Loucy (cell line): ENCODE data around the gene INSIG2.

Source experiments
- H2AFZ ChIP-seq: fragments of 200-600 bp; sonication (generic); 2 replicates; pipeline ENCODE4 v1.6.0; 2016; ENCODE audit warnings: antibody characterized with exemption, mild to moderate bottlenecking, low read length, moderate library complexity
- H3F3A ChIP-seq: fragments of 200-600 bp; 2 replicates; pipeline ENCODE4 v1.6.0; 2016; ENCODE audit warnings: antibody characterized with exemption, low read depth, mild to moderate bottlenecking
- H3K27me3 ChIP-seq: fragments of 200-600 bp; sonication (generic); 2 replicates; pipeline ENCODE4 v1.6.1; 2014; ENCODE audit warnings: low read length, mild to moderate bottlenecking; ENCODE audit not compliant: insufficient read depth, poor library complexity, severe bottlenecking
- H3K36me3 ChIP-seq: fragments of 200-600 bp; sonication (generic); 2 replicates; pipeline ENCODE4 v1.6.1; 2016; ENCODE audit warnings: low read length; ENCODE audit not compliant: insufficient read depth
- H3K4me1 ChIP-seq: fragments of 200-600 bp; sonication (generic); 2 replicates; pipeline ENCODE4 v1.5.1; 2014; ENCODE audit warnings: low read length, mild to moderate bottlenecking; ENCODE audit not compliant: insufficient read depth, poor library complexity, severe bottlenecking
- H3K4me2 ChIP-seq: fragments of 200-600 bp; sonication (generic); 2 replicates; pipeline ENCODE4 v1.6.0; 2014; ENCODE audit warnings: antibody characterized with exemption, low read length, low read depth, mild to moderate bottlenecking; ENCODE audit not compliant: poor library complexity, severe bottlenecking
- H3K4me3 ChIP-seq: fragments of 200-600 bp; sonication (generic); 2 replicates; pipeline ENCODE4 v1.5.1; 2014; ENCODE audit warnings: low read length, mild to moderate bottlenecking, mixed read lengths; ENCODE audit not compliant: poor library complexity, severe bottlenecking
- H3K79me2 ChIP-seq: fragments of 200-600 bp; sonication (generic); 2 replicates; pipeline ENCODE4 v1.6.1; 2014; ENCODE audit warnings: low read length; ENCODE audit not compliant: insufficient read depth
- H3K9ac ChIP-seq: fragments of 200-600 bp; sonication (generic); 2 replicates; pipeline ENCODE4 v1.6.0; 2014; ENCODE audit warnings: mild to moderate bottlenecking, low read depth, low read length, moderate library complexity; ENCODE audit not compliant: poor library complexity, severe bottlenecking
- H3K9me2 ChIP-seq: fragments of 200-600 bp; sonication (generic); replicated peaks from 2 replicates; pipeline ENCODE4 v1.6.1; 2016; ENCODE audit warnings: low read depth, low read length, mixed read lengths
- H3K9me3 ChIP-seq: fragments of 200-600 bp; sonication (generic); 2 replicates; pipeline ENCODE4 v1.6.1; 2014; ENCODE audit warnings: mild to moderate bottlenecking, antibody characterized with exemption, low read length, low read depth; ENCODE audit not compliant: insufficient read depth
- H4K20me1 ChIP-seq: fragments of 200-600 bp; sonication (generic); 2 replicates; pipeline ENCODE4 v1.6.0; 2014; ENCODE audit warnings: antibody characterized with exemption, low read length, mild to moderate bottlenecking; ENCODE audit not compliant: insufficient read depth, poor library complexity, severe bottlenecking
- CTCF ChIP-seq: fragments of 200-600 bp; sonication (generic); conservative IDR thresholded peaks from 2 replicates; pipeline ENCODE4 v1.5.1; 2014; ENCODE audit warnings: mild to moderate bottlenecking, antibody characterized with exemption, low read length
- EZH2phosphoT487 ChIP-seq: fragments of 200-600 bp; IDR thresholded peaks from 2 replicates; pipeline ENCODE4 v1.6.1; 2018; ENCODE audit warnings: antibody characterized with exemption, mild to moderate bottlenecking, moderate library complexity, borderline replicate concordance

Gene INSIG2

DNA sequence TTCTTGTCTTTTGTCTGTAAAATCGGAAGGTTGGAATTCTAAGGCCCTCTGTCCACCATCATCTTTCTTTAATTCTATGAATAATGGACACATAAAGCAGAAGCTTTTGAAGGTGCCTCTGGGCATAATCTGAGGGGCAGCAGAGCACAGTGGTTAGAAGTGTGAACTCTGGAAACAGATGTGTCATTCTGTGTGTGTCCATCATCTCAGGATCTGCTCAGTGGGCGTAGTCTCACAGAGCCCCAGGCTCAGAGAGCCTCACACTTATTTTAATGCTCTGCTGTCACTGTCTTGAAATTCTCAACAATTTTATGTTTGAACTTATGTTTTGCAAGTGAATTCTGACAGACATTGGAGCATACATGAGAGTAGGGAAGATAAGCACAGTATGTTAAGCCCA, 43.4 kb upstream of the INSIG2 start:
- H3K27me3 ChIP-seq: peaks cover 4% of the 10 kb centered on the region
- no peak overlapping the region for H2AFZ ChIP-seq
- no peaks in the 10 kb centered on the region for H3K9me3 ChIP-seq
- H3K4me1 ChIP-seq: peaks cover 30% of the 10 kb centered on the region
- no peak overlapping the region for H3K4me3 ChIP-seq
- H3F3A ChIP-seq: no peaks in the 10 kb centered on the region
- H3K4me2 ChIP-seq: no peak overlapping the region
- no peak overlapping the region for H3K9ac ChIP-seq
- H3K79me2 ChIP-seq: no peaks in the 10 kb centered on the region
- H4K20me1 ChIP-seq: no peaks in the 10 kb centered on the region
- H3K9me2 ChIP-seq: no peaks in the 10 kb centered on the region
- TF ChIP-seq EZH2phosphoT487 (no peak), CTCF (no peak)
- H3K36me3 ChIP-seq: no peaks in the 10 kb centered on the region

- TF ChIP-seq EZH2phosphoT487: no peak
- no peak for TF ChIP-seq CTCF
- H3K27me3 ChIP-seq: peaks cover 4% of the 10 kb centered on the region
Measured at GRCh38 chr2:118045286-118045685, 43.0 kb upstream of the INSIG2 start.

DNA sequence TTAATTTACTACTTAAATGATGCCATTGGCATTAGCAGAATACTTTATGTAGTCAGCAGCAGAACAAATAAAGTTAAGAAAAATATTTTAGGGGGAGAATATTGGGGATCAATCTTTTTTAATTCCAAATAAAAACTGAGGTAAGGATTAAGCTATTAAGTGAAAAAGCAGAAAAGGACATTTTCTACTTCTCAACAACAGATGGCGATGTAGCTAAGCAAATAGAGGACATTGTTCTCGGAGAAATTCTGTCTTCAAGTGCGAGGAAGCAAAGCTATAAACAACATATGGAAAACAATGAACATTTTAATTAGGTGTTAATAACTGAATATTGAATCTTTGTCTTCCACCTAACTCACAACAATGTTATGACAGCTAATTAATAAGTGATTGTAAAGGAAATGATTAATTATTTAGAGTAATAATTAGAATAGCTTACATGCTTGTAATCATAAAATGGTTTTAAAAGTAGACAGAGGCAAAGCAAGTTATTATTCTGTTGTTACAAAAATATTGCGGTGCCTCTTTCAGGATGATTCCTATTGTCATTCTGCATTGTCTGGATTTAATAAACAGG, 41.5 kb upstream of the INSIG2 start:
- H3K36me3 ChIP-seq: no peaks in the 10 kb centered on the region
- H2AFZ ChIP-seq: peak overlapping the region; percentile 34; the same call in 1 of the 2 replicates
- peak overlapping the region; percentile 75 for H3K4me2 ChIP-seq
- peak overlapping the region; percentile 55 for H3K4me3 ChIP-seq
- H3K9me2 ChIP-seq: no peaks in the 10 kb centered on the region
- no peak for TF ChIP-seq EZH2phosphoT487
- peak; percentile 76 for TF ChIP-seq CTCF
- H3K9me3 ChIP-seq: no peaks in the 10 kb centered on the region
- peak overlapping the region; percentile 4 for H3K9ac ChIP-seq
- H3F3A ChIP-seq: peaks cover 3% of the 10 kb centered on the region; the same call in 1 of the 2 replicates
- H3K79me2 ChIP-seq: no peaks in the 10 kb centered on the region
- H3K4me1 ChIP-seq: peaks cover 46% of the 10 kb centered on the region
- H3K27me3 ChIP-seq: peaks cover 4% of the 10 kb centered on the region
- no peaks in the 10 kb centered on the region for H4K20me1 ChIP-seq

More at GRCh38 chr2:118045286-118045685, 43.0 kb upstream of the INSIG2 start:
- Histone ChIP-seq H3F3A (peaks cover 3% of the 10 kb centered on the region; the same call in 1 of the 2 replicates), H3K9ac (no peak overlapping the region), H4K20me1 (no peaks in the 10 kb centered on the region), H3K9me2 (no peaks in the 10 kb centered on the region), H3K4me1 (peaks cover 35% of the 10 kb centered on the region), H3K4me3 (no peak overlapping the region), H2AFZ (no peak overlapping the region), H3K9me3 (no peaks in the 10 kb centered on the region), H3K79me2 (no peaks in the 10 kb centered on the region), H3K4me2 (no peak overlapping the region), H3K36me3 (no peaks in the 10 kb centered on the region)
